AG20443 (cell line): Measurements from ENCODE around the gene OR52A5.
A peak's percentile ranks its signal among the peaks of the same experiment; 100 is the strongest.

Experiments
- DNase-seq: peaks from one replicate; pipeline ENCODE4 v3.0.0; 2012; ENCODE audit warnings: low spot score, mixed read lengths

OR52A5 gene

DNA sequence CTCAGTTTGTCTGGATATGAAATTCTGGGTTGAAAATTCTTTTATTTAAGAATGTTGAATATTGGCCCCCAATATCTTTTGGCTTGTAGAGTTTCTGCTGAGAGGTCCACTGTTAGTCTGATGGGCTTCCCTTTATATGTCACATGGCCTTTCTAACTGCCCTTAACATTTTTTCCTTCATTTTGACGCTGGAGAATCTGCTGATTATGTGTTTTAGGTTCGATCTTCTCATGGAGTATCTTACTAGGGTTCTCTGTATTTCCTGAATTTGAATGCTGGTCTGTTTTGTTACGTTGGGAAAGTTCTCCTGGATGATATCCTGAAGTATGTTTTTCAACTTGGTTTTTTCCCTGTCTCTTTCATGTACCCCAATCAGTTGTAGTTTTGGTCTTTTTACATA is 22.8 kb downstream of the OR52A5 start:
- no peak for DNase-seq

DNA sequence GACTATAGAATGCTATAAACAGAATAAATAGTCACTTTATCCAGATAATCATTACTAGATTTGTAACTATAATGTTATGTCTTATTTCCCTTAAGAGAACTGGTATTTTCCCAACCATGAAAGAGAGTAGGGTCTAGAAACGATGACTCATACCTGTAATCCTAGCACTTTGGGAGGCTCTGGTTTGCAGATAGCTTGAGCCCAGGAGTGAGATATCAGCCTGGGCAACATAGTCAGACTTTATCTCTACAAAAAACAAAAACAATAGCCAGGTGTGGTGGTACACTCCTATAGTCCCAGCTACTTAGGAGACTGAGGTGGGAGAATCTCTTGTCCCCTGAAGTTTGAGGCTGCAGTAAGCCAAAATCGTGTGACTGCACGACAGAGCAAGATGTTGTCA is 30.9 kb downstream of the OR52A5 start:
- no peak for DNase-seq

DNA sequence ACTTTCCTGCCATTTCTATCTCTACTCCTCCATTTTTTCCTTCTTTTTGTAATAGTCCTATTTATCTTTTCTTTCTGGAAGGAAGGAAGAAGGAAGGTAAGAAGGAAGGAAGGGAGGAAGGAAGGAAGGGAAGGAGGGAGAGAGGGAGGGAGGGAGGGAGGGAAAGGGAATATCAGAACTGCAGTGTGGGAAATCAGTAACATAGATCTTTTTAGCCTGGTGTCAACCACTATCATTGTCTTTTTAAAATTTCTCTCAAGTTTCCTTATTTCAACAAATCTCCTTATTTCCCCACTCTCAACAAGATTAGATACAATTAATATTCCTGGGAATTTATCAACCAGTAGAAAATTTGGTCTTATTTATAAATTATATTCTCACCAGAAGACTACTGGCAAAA is 35.1 kb downstream of the OR52A5 start:
- DNase-seq, result no peak

- DNase-seq, result no peak
Measured at GRCh38 chr11:5102246-5102645, 35.9 kb downstream of the OR52A5 start.

DNA sequence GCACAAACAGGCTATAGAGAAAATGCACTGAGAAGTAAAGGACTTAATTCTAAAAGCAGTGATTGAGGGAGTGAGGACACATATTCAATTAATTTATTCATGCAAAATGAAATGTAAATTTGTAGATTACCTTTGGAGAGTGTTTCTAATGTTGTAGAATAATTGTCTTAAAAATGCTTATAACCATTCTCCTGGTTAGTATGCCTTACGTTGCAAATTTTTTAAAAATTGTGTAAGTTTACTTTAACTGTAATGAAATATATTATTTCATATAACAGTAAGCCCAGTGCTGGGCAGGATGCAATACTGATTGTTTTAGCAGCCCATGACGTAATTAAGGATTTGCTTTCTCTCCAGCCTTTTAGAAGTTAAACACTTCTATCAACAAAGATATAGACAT is 42.1 kb downstream of the OR52A5 start:
- DNase-seq, result no peak

- peak; percentile 5 for DNase-seq
Measured at GRCh38 chr11:5092821-5093585, 45.2 kb downstream of the OR52A5 start.

DNA sequence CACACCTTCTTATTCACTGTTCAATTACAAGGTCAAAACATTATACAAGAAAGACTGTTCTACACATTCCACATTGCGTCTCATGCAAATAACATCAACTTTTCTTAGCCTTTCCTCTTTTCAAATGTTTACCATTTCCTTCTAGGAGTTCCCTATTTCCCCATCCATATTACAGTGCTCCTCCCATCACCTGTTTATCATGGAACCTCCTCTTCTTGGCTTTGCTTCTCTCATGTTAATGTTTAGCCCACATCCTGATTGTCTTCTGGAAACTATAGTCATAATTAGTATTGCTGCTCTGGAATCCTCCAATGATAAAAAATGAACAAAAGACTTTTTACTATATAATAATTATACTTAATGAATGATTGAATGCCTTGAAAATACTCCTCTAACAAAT is 47.5 kb downstream of the OR52A5 start:
- no peak for DNase-seq

DNA sequence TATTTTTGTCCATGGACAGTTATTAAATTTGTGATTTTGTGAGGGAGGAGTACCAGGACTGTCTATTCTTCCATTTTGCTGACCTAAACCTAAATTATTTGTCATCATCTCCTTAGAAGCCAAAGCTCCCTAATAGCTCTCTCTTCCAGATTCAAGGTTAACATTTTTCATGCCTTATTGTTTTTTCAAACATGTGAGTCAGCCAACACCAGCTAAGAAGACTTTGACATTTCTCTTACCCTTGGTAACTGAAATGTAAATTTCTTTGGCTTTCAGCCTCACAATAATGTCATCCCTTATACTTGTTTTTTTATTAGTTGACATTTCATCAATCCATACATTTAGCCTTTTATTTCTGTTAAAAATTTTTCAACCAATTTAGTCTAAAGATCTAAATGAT is 49.6 kb downstream of the OR52A5 start:
- no peak for DNase-seq

GRCh38 chr11:5083602-5084001 is 54.6 kb downstream of the OR52A5 start:
- no peak for DNase-seq

DNA sequence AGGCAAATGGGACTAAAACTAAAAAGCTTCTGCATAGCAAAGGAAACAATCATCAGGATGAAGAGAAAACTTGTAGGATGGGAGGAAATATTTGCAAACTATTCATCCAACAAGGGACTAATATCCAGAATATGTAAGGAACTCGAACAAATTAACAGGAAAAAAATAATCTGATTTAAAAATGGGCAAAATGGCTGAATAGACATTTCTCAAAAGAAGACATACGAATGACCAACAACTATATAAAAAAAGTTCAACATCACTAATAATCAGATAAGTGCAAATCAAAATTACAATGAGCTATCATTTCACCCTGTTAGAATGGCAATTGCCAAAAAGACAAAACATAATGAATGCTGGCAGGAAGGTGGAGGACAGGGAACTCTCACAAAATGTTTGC is 56.8 kb downstream of the OR52A5 start:
- no peak for DNase-seq
